Caco-2 (cell line): ENCODE results near the gene SCN2B. TPM values are rescaled to one million over a fixed set of nuclear protein-coding genes. Genes with fewer than 3 reads are reported as not detected.

Experiments used
- BruUV-seq: library from RNA; stranded (reverse); fragments of 400-500 nt; replicated peaks from 2 replicates; lab custom pipeline; 2021; lab: Mats Ljungman, UMichigan
- CTCF ChIA-PET: fragments of 300-600 bp; sonication (Branson Sonifier 250); formaldehyde crosslinking; loops from one replicate; lab custom pipeline; 2022; ENCODE audit warnings: antibody characterized with exemption; lab: Charles Lee
- POLR2A ChIA-PET: fragments of 300-600 bp; sonication (Branson Sonifier 250); formaldehyde crosslinking; loops from one replicate; lab custom pipeline; 2022; ENCODE audit warnings: antibody characterized with exemption; lab: Charles Lee
- DNase-seq, 2 experiments: peaks; one replicate each; pipeline versions ENCODE4 v3.0.0 to v3.0.0-alpha.2; 2020 to 2022
- H3K27me3 ChIP-seq: replicated peaks from 2 replicates; pipeline ENCODE4 v1.6.0; 2011; ENCODE audit warnings: low read length; ENCODE audit not compliant: control insufficient read depth, insufficient read depth
- H3K36me3 ChIP-seq: 2 replicates; pipeline ENCODE4 v1.5.1; 2011; ENCODE audit warnings: low read length; ENCODE audit not compliant: control insufficient read depth, insufficient read depth
- H3K4me1 ChIP-seq: fragments of 250-450 bp; sonication (Bioruptor Pico); 2 replicates; pipeline ENCODE4 v1.5.1; 2020; ENCODE audit warnings: mild to moderate bottlenecking
- H3K4me3 ChIP-seq: 2 replicates; pipeline ENCODE4 v1.5.1; 2011; ENCODE audit warnings: low read depth, mild to moderate bottlenecking, control low read depth, low read length
- H3K9me3 ChIP-seq: fragments of 250-450 bp; sonication (Bioruptor Pico); 2 replicates; pipeline ENCODE4 v1.5.1; 2020; ENCODE audit warnings: mild to moderate bottlenecking, moderate library complexity
- H3K27ac Mint-ChIP-seq: one replicate; pipeline ENCODE4 v1.8.0; 2022; ENCODE audit warnings: mixed read lengths; ENCODE audit not compliant: unreplicated experiment
- H3K27me3 Mint-ChIP-seq: one replicate; pipeline ENCODE4 v1.8.0; 2022; ENCODE audit warnings: mixed read lengths; ENCODE audit not compliant: insufficient read depth, unreplicated experiment
- H3K36me3 Mint-ChIP-seq: one replicate; pipeline ENCODE4 v1.8.0; 2022; ENCODE audit warnings: mild to moderate bottlenecking, mixed read lengths; ENCODE audit not compliant: insufficient read depth, unreplicated experiment
- H3K4me1 Mint-ChIP-seq: one replicate; pipeline ENCODE4 v1.8.0; 2022; ENCODE audit warnings: low read depth, mixed read lengths; ENCODE audit not compliant: unreplicated experiment
- H3K4me3 Mint-ChIP-seq: one replicate; pipeline ENCODE4 v1.8.0; 2022; ENCODE audit warnings: mild to moderate bottlenecking, moderate library complexity, mixed read lengths; ENCODE audit not compliant: unreplicated experiment
- H3K9me3 Mint-ChIP-seq: one replicate; pipeline ENCODE4 v1.8.0; 2022; ENCODE audit warnings: mixed read lengths; ENCODE audit not compliant: unreplicated experiment
- intact Hi-C: fragments of 100-400 bp; cut with micrococcal nuclease; formaldehyde crosslinking; loops from one replicate; pipeline ENCODE4 v1.10.0; 2022; ENCODE audit not compliant: unreplicated experiment
- total RNA-seq: library from RNA; stranded (reverse); gene quantifications from 2 replicates; pipeline ENCODE4 v1.2.3, GENCODE V29; 2022
- TF ChIP-seq, protein P1 (sequence below), 2 experiments: fragments of 200-600 bp in 1 of 2; IDR thresholded peaks; 1 replicate in 1 of 2; 2 replicates in 1 of 2; pipeline versions ENCODE4 v1.5.1 to v1.8.0; 2011 to 2022; ENCODE audit warnings: antibody characterized with exemption in 1 of 2, control low read depth in 1 of 2, inconsistent platforms in 1 of 2, low read depth in 1 of 2, low read length in 1 of 2, mild to moderate bottlenecking in 1 of 2, moderate library complexity in 1 of 2; ENCODE audit not compliant: insufficient read depth in 1 of 2, severe bottlenecking in 1 of 2, unreplicated experiment in 1 of 2

Gene SCN2B
- total RNA-seq, 1 experiment from 2014 or later: not detected

DNA sequence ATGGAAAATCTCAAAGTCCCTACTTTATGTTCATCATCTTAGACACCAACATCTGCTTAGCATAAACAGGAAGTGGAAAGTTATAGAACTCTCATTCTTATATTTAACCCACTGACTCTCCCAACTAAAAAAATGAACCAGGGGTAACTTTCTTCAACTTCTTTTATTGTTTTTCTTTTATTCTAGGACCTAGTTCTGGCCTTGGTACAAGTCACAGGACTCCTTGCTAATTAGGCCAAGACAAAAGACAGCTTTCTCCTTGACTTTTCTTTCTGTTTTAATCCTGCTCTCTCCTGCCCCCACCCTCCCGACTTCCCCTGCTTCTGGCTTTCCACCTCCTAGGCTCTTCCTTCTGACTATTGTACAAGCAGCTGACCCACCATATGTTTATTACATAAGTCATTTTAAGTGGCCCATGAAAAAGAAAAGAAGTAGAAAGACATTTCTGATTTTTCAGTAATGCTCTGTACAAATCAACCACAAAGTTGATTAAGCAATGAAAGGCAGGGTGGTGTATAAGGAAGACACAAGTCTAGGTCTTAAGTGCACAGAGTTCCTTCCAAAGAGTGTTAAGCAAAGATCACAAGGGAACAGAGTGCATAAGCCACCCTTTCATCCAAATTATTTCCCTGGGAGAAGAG, 30.1 kb upstream of the SCN2B start:
- Histone ChIP-seq H3K27me3 (no peaks in the 10 kb centered on the region), H3K4me1 (peaks cover 77% of the 10 kb centered on the region), H3K9me3 (no peaks in the 10 kb centered on the region), H3K36me3 (0 out of 2 replicates have a peak, but pooled peaks cover 2% of the 10 kb centered on the region), H3K4me3 (no peak overlapping the region)
- intact Hi-C loops: no loop called here
- Mint-ChIP-seq H3K27me3 (no peaks in the 10 kb centered on the region), H3K4me1 (peaks cover 23% of the 10 kb centered on the region), H3K27ac (no peak overlapping the region), H3K9me3 (no peaks in the 10 kb centered on the region), H3K36me3 (no peaks in the 10 kb centered on the region), H3K4me3 (no peak overlapping the region)
- ChIA-PET CTCF (interaction anchor here (1.1 kb wide), 1 partner anchor 8 kb away, joined by 3 read pairs; no protein-coding TSS in a partner anchor), POLR2A (no interaction called here)
- DNase-seq: no peak
- TF ChIP-seq, protein P1, sequence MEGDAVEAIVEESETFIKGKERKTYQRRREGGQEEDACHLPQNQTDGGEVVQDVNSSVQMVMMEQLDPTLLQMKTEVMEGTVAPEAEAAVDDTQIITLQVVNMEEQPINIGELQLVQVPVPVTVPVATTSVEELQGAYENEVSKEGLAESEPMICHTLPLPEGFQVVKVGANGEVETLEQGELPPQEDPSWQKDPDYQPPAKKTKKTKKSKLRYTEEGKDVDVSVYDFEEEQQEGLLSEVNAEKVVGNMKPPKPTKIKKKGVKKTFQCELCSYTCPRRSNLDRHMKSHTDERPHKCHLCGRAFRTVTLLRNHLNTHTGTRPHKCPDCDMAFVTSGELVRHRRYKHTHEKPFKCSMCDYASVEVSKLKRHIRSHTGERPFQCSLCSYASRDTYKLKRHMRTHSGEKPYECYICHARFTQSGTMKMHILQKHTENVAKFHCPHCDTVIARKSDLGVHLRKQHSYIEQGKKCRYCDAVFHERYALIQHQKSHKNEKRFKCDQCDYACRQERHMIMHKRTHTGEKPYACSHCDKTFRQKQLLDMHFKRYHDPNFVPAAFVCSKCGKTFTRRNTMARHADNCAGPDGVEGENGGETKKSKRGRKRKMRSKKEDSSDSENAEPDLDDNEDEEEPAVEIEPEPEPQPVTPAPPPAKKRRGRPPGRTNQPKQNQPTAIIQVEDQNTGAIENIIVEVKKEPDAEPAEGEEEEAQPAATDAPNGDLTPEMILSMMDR (IDR thresholded peaks at IDR 0.05; ENCODE audit: insufficient read depth in 1 of 2, low read depth in 1 of 2, low read length in 1 of 2, severe bottlenecking in 1 of 2, unreplicated experiment in 1 of 2): no peak
- no TSS peak for BruUV-seq

DNA sequence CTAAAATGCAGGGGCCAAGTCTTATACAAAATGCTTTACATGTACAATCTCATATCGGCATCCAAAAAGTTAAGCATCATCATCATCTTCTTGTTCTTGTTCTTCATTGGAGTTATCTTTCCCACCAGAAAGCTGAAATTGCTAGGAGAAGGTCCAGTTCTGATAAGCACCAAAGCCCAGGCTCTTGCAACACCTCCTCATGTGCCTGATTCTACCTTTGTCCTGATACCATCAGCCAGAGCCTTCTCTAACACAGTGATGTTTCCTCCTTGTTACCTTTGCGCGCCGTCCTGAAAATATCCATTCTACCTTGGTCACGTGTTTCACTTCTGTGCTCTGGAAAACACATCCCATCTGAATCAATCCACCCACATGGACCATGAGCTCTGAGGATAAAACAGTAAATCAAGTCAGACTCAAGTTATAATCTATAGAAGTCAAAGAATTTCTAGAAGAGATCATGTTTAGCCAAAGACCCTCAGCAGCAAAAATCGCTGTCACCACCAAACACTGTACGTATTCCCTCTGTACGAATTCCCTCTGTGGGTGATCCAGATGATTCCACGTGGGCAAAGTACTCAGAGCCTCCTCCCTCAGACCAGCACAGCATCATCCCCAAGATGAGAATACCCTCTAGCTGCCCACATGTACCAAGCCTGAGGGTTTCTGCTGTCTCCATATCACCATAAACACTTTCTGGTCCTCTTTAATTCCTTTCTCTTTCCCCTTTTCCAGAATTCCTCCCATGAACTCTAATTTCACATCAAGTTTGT, 29.4 kb upstream of the SCN2B start:
- BruUV-seq: no TSS peak

More for the DNA sequence above, 29.4 kb upstream of the SCN2B start:
- intact Hi-C loops: no loop called here
- TF ChIP-seq, protein P1 (IDR thresholded peaks at IDR 0.05; ENCODE audit: insufficient read depth in 1 of 2, low read depth in 1 of 2, low read length in 1 of 2, severe bottlenecking in 1 of 2, unreplicated experiment in 1 of 2): no peak
- no peak overlapping the region for H3K27ac Mint-ChIP-seq
- H3K36me3 ChIP-seq: 0 out of 2 replicates have a peak, but pooled peaks cover 2% of the 10 kb centered on the region
- ChIA-PET CTCF (interaction anchor here (1.1 kb wide), 1 partner anchor 7 kb away, joined by 3 read pairs; no protein-coding TSS in a partner anchor), POLR2A (no interaction called here)
- H3K4me3 Mint-ChIP-seq: no peak overlapping the region
- no peaks in the 10 kb centered on the region for H3K27me3 Mint-ChIP-seq
- no peak overlapping the region for H3K4me3 ChIP-seq
- H3K9me3 ChIP-seq: no peaks in the 10 kb centered on the region
- no peaks in the 10 kb centered on the region for H3K27me3 ChIP-seq
- no peaks in the 10 kb centered on the region for H3K9me3 Mint-ChIP-seq
- no peak for DNase-seq
- peaks cover 17% of the 10 kb centered on the region for H3K4me1 Mint-ChIP-seq
- peaks cover 77% of the 10 kb centered on the region for H3K4me1 ChIP-seq
- H3K36me3 Mint-ChIP-seq: no peaks in the 10 kb centered on the region
